GM21619 (cell line): ENCODE results near the gene MMEL1.

Experiments
- ATAC-seq: cut with Tn5 transposase; IDR thresholded peaks from one replicate; pipeline ENCODE4 v1.9.1; 2021; ENCODE audit not compliant: unreplicated experiment

The MMEL1 gene

GRCh38 chr1:2547210-2548067, 85.4 kb downstream of the MMEL1 start:
- no peak for ATAC-seq

- ATAC-seq: peak; percentile 34
These were observed 86.2 kb downstream of the MMEL1 start for GRCh38 chr1:2546515-2547209.

GRCh38 chr1:2545754-2546514, 86.9 kb downstream of the MMEL1 start:
- peak; percentile 30 for ATAC-seq

- no peak for ATAC-seq
These were observed 87.8 kb downstream of the MMEL1 start for GRCh38 chr1:2544875-2545640.

GRCh38 chr1:2544093-2544874, 88.5 kb downstream of the MMEL1 start:
- ATAC-seq: no peak

- no peak for ATAC-seq
These were observed 89.2 kb downstream of the MMEL1 start for GRCh38 chr1:2543543-2544092.

- no peak for ATAC-seq
These were observed 90.4 kb downstream of the MMEL1 start for GRCh38 chr1:2542246-2542915.

GRCh38 chr1:2541619-2542245, 91.1 kb downstream of the MMEL1 start:
- ATAC-seq: no peak

GRCh38 chr1:2540816-2541492, 91.9 kb downstream of the MMEL1 start:
- ATAC-seq: no peak
